ENCODE measurements around the gene TBKBP1. TPM values are rescaled to one million over a fixed set of nuclear protein-coding genes. Genes with fewer than 3 reads are reported as not detected.
"Not testable (repeated sequence)": the region's sequence is repeated elsewhere in the genome, so short reads cannot be mapped to it uniquely, and the experiment has no call there.

The TBKBP1 gene
- total RNA-seq, 4 donors from 2014 or later: 4.0 to 15.6 (median 10.5) TPM

GRCh38 chr17:47733674-47734410 lies 39.9 kb downstream of the TBKBP1 start:
- TF ChIP-seq, protein P1, sequence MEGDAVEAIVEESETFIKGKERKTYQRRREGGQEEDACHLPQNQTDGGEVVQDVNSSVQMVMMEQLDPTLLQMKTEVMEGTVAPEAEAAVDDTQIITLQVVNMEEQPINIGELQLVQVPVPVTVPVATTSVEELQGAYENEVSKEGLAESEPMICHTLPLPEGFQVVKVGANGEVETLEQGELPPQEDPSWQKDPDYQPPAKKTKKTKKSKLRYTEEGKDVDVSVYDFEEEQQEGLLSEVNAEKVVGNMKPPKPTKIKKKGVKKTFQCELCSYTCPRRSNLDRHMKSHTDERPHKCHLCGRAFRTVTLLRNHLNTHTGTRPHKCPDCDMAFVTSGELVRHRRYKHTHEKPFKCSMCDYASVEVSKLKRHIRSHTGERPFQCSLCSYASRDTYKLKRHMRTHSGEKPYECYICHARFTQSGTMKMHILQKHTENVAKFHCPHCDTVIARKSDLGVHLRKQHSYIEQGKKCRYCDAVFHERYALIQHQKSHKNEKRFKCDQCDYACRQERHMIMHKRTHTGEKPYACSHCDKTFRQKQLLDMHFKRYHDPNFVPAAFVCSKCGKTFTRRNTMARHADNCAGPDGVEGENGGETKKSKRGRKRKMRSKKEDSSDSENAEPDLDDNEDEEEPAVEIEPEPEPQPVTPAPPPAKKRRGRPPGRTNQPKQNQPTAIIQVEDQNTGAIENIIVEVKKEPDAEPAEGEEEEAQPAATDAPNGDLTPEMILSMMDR (IDR thresholded peaks at IDR 0.05): no peak
- ATAC-seq (ENCODE audit: low FRiP score) (no peak), DNase-seq (ENCODE audit: low spot score) (peak; percentile 17)

- TF ChIP-seq, protein P1 (IDR thresholded peaks at IDR 0.05): no peak
- ATAC-seq (ENCODE audit: low FRiP score): no peak
These were observed 41.1 kb downstream of the TBKBP1 start for GRCh38 chr17:47735139-47735464.

DNA sequence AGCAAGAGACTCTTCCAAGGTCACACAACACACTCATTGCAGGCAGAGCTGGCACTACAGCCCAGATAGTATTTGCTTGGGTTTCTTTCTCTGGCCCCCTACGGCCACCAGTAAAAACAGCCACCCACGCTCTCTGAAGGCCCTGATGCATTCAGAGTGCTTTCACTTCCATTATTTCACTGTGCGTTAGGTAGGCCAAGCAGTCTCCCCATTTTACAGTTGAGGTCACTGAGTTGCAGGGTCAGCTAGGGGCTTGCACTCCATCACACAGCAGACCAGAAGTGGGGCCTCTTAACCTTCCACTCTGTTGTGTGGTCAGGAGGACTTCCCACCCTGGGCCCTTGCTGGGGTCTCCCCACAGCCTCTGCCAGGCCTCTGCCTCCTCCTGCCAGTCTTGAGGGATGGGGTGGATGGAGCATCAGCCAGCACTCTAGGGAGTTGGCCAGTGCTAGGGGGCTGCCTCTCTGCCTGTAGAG lies 41.6 kb downstream of the TBKBP1 start:
- TF ChIP-seq, protein P1 (IDR thresholded peaks at IDR 0.05): no peak
- ATAC-seq (ENCODE audit: low FRiP score) (no peak), DNase-seq (ENCODE audit: low spot score) (peak; percentile 9)

More at GRCh38 chr17:47735139-47735464, 41.1 kb downstream of the TBKBP1 start:
- peak; percentile 5 for DNase-seq (ENCODE audit: low spot score)

DNA sequence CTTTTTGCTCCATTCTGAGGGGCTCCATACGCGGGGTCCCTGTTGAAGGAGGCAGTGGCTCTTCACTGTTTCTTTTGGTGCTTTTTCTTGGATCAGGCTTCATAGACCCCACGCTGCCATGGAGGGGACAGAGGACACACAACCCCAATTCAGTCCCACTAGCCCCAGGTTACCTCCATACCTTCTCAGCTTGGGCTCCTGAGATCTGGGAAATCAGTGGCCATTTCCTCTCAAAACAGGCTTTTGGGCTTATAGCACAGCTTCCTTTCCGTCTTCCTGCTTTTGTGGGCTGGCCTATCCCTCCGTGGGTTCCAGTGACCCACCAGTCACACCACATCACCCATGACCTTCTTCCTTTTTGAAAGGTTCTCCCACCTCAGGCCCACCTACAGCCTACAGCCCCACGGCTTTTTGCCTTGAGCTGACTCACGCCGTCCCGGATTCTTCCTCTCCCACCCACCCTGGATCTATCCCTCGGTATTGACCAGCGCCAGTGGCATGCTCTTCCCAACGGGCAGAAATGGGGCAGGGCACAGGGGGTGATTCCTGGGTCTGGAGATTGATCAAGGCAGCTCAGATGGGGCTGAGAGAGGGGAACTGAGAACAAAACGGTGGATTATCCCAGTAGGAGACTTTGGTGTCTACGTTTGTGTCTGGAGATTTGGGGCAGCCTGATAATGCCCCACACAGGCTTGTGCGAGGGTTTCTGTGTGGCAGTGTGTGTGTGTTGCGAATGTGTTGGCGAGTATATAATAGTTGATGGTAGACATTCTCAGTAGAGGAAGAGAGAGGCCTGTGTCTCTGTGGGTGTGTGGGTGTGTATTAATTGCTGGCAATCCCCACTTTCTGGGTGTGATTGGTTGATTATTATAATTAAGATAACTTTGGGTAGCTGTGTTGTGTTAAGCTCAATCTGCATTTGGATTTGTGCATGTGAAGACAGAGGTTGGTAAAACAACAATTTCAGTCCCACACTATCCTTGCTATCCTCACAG lies 42.8 kb downstream of the TBKBP1 start:
- ATAC-seq (ENCODE audit: low FRiP score) (no peak), DNase-seq (ENCODE audit: low spot score) (peak; percentile 8)
- TF ChIP-seq, protein P1 (IDR thresholded peaks at IDR 0.05): no peak

- TF ChIP-seq, protein P1 (IDR thresholded peaks at IDR 0.05): no peak
- ATAC-seq (ENCODE audit: low FRiP score) (no peak), DNase-seq (ENCODE audit: low spot score) (no peak)
These were observed 44.2 kb downstream of the TBKBP1 start for GRCh38 chr17:47738178-47738577.

DNA sequence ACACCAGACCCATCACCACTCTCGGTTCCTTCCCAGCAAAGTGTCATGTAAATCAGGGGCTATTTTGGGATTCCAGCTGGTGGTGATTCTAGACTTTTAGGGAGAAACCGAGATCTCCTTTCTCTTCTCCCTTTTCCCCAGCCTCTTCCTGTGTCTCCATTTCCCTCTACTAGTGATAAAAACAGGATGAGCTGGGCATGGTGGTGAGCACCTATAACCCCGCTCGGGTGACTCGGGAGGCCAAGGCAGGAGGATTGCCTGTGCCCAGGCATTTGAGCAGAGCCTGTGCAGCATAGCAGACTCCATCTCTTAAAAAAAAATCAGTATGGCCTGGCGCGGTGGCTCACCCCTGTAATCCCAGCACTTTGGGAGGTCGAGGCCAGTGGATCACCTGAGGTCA lies 45.2 kb downstream of the TBKBP1 start:
- DNase-seq (ENCODE audit: low spot score) (no peak), ATAC-seq (ENCODE audit: low FRiP score) (no peak)
- TF ChIP-seq, protein P1 (IDR thresholded peaks at IDR 0.05): no peak

- DNase-seq (ENCODE audit: low spot score); ATAC-seq (ENCODE audit: low FRiP score): not testable (repeated sequence)
These were observed 46.0 kb downstream of the TBKBP1 start for GRCh38 chr17:47739945-47740344.
